IMR-90 (cell line): Measurements from ENCODE around the gene GPRC5C. TPM values are rescaled to one million over a fixed set of nuclear protein-coding genes. Genes with fewer than 3 reads are reported as not detected.

Source experiments
- ATAC-seq: fragments of 200-7000 bp; cut with Tn5 transposase; 2 replicates; pipeline ENCODE4 v1.9.1; 2020; ENCODE audit warnings: low read depth, mild to moderate bottlenecking, moderate library complexity
- BruUV-seq: library from RNA; stranded (reverse); fragments of 400-500 nt; replicated peaks from 2 replicates; lab custom pipeline; 2021; lab: Mats Ljungman, UMichigan
- CTCF ChIA-PET: fragments of 300-600 bp; formaldehyde crosslinking; extraction: SDS; loops from one replicate; lab custom pipeline; 2021; ENCODE audit warnings: antibody characterized with exemption; lab: Yijun Ruan, JAX
- POLR2A ChIA-PET: fragments of 300-600 bp; sonication (Branson Sonifier 250); formaldehyde crosslinking; loops from one replicate; lab custom pipeline; 2022; ENCODE audit warnings: antibody characterized with exemption; ENCODE audit not compliant: unreplicated experiment; lab: Charles Lee
- DNase-seq: peaks from one replicate; pipeline ENCODE4 v3.0.0; 2013
- H2AFZ ChIP-seq: replicated peaks from 2 replicates; pipeline ENCODE3; 2013; ENCODE audit warnings: low read length, mild to moderate bottlenecking; ENCODE audit not compliant: poor library complexity
- H2AK5ac ChIP-seq: 2 replicates; pipeline ENCODE4 v1.6.1; 2013; ENCODE audit warnings: low read depth, low read length, inconsistent platforms
- H2AK9ac ChIP-seq: replicated peaks from 2 replicates; pipeline ENCODE3; 2013; ENCODE audit warnings: mild to moderate bottlenecking, low read depth, low read length, moderate library complexity; ENCODE audit not compliant: poor library complexity
- H2BK120ac ChIP-seq: 2 replicates; pipeline ENCODE4 v1.6.1; 2013; ENCODE audit warnings: low read depth, low read length, inconsistent platforms
- H2BK15ac ChIP-seq: 3 replicates; pipeline ENCODE4 v1.6.1; 2013; ENCODE audit warnings: low read depth, low read length, inconsistent platforms
- H2BK20ac ChIP-seq: 2 replicates; pipeline ENCODE4 v1.6.1; 2013; ENCODE audit warnings: low read depth, mild to moderate bottlenecking, inconsistent platforms, low read length, moderate library complexity
- H2BK5ac ChIP-seq: 2 replicates; pipeline ENCODE4 v1.6.1; 2013; ENCODE audit warnings: mild to moderate bottlenecking, low read depth, low read length, inconsistent platforms; ENCODE audit not compliant: poor library complexity, severe bottlenecking
- H3K14ac ChIP-seq: replicated peaks from 2 replicates; pipeline ENCODE4 v1.6.1; 2013; ENCODE audit warnings: low read depth, low read length, inconsistent platforms
- H3K18ac ChIP-seq: 2 replicates; pipeline ENCODE4 v1.6.1; 2013; ENCODE audit warnings: low read depth, low read length, control low read depth
- H3K23ac ChIP-seq: 2 replicates; pipeline ENCODE4 v1.6.1; 2013; ENCODE audit warnings: low read depth, low read length, inconsistent platforms
- H3K27ac ChIP-seq: 2 replicates; pipeline ENCODE4 v1.5.1; 2013; ENCODE audit warnings: mild to moderate bottlenecking, control low read depth, low read length; ENCODE audit not compliant: insufficient read depth
- H3K27me3 ChIP-seq: 2 replicates; pipeline ENCODE4 v1.6.1; 2013; ENCODE audit warnings: low read length; ENCODE audit not compliant: control insufficient read depth, insufficient read depth
- H3K36me3 ChIP-seq: 2 replicates; pipeline ENCODE4 v1.6.1; 2013; ENCODE audit warnings: low read length, mixed read lengths; ENCODE audit not compliant: control insufficient read depth, insufficient read depth
- H3K4ac ChIP-seq: 2 replicates; pipeline ENCODE4 v1.6.1; 2013; ENCODE audit warnings: low read depth, low read length, inconsistent platforms
- H3K4me1 ChIP-seq: 2 replicates; pipeline ENCODE4 v1.6.1; 2013; ENCODE audit warnings: low read length, mixed read lengths; ENCODE audit not compliant: control insufficient read depth, insufficient read depth
- H3K4me2 ChIP-seq: 2 replicates; pipeline ENCODE4 v1.6.1; 2013; ENCODE audit warnings: low read depth, mild to moderate bottlenecking, control low read depth, low read length, moderate library complexity
- H3K4me3 ChIP-seq: 2 replicates; pipeline ENCODE4 v1.5.1; 2013; ENCODE audit warnings: low read depth, mild to moderate bottlenecking, control low read depth, low read length, moderate library complexity; ENCODE audit not compliant: insufficient read depth
- H3K56ac ChIP-seq: 2 replicates; pipeline ENCODE4 v1.6.1; 2013; ENCODE audit warnings: low read length, inconsistent platforms; ENCODE audit not compliant: insufficient read depth; ENCODE audit errors: extremely low read depth
- H3K79me1 ChIP-seq, 2 experiments: 2 replicates each; pipeline ENCODE4 v1.6.1; 2013; ENCODE audit warnings: low read length in 2 of 2, inconsistent platforms in 1 of 2, low read depth in 1 of 2
- H3K9ac ChIP-seq: 2 replicates; pipeline ENCODE4 v1.6.1; 2013; ENCODE audit warnings: low read depth, low read length, control low read depth
- H3K9me1 ChIP-seq: 2 replicates; pipeline ENCODE4 v1.6.1; 2013; ENCODE audit warnings: low read length, inconsistent platforms; ENCODE audit not compliant: insufficient read depth
- H3K9me3 ChIP-seq: 2 replicates; pipeline ENCODE4 v1.6.1; 2013; ENCODE audit warnings: low read length; ENCODE audit not compliant: control insufficient read depth, insufficient read depth
- H4K20me1 ChIP-seq: 2 replicates; pipeline ENCODE4 v1.6.1; 2013; ENCODE audit warnings: low read length, inconsistent platforms; ENCODE audit not compliant: insufficient read depth
- H4K5ac ChIP-seq: 2 replicates; pipeline ENCODE4 v1.6.1; 2013; ENCODE audit warnings: mild to moderate bottlenecking, low read depth, low read length, control low read depth
- H4K8ac ChIP-seq, 2 experiments: 2 replicates each; pipeline ENCODE4 v1.6.1; 2013; ENCODE audit warnings: low read depth in 2 of 2, low read length in 2 of 2, control low read depth in 1 of 2, inconsistent platforms in 1 of 2
- H4K91ac ChIP-seq: 2 replicates; pipeline ENCODE4 v1.6.1; 2013; ENCODE audit warnings: low read depth, low read length, inconsistent platforms; ENCODE audit not compliant: insufficient read depth
- BHLHE40 ChIP-seq: fragments of 150-350 bp; IDR thresholded peaks from 2 replicates; pipeline ENCODE4 v1.6.1; 2016; ENCODE audit warnings: mild to moderate bottlenecking, low read depth, low read length
- CEBPB ChIP-seq: IDR thresholded peaks from 2 replicates; pipeline ENCODE4 v1.6.1; 2012; ENCODE audit warnings: low read depth, low read length, improper control_type of control experiment
- CHD1 ChIP-seq: IDR thresholded peaks from 2 replicates; pipeline ENCODE4 v1.6.1; 2012; ENCODE audit warnings: low read depth, low read length, improper control_type of control experiment
- CTCF ChIP-seq: conservative IDR thresholded peaks from 2 replicates; pipeline ENCODE4 v1.5.1; 2012; ENCODE audit warnings: mild to moderate bottlenecking, low read depth, low read length, improper control_type of control experiment
- ELK1 ChIP-seq: fragments of 150-350 bp; IDR thresholded peaks from 2 replicates; pipeline ENCODE4 v1.6.1; 2016; ENCODE audit warnings: low read depth, mild to moderate bottlenecking, low read length, moderate library complexity, borderline replicate concordance
- FOS ChIP-seq: fragments of 150-350 bp; IDR thresholded peaks from 2 replicates; pipeline ENCODE4 v1.6.1; 2016; ENCODE audit warnings: low read depth, low read length
- MAFK ChIP-seq: IDR thresholded peaks from 2 replicates; pipeline ENCODE4 v1.6.1; 2012; ENCODE audit warnings: low read depth, low read length, improper control_type of control experiment
- MAZ ChIP-seq: IDR thresholded peaks from 2 replicates; pipeline ENCODE4 v1.6.1; 2012; ENCODE audit warnings: low read depth, mild to moderate bottlenecking, low read length, improper control_type of control experiment, moderate library complexity, borderline replicate concordance
- MXI1 ChIP-seq: IDR thresholded peaks from 2 replicates; pipeline ENCODE4 v1.6.1; 2012; ENCODE audit warnings: low read depth, mild to moderate bottlenecking, low read length, moderate library complexity, borderline replicate concordance
- NFE2L2 ChIP-seq: fragments of 150-350 bp; IDR thresholded peaks from 2 replicates; pipeline ENCODE4 v1.6.1; 2016; ENCODE audit warnings: low read depth, mild to moderate bottlenecking, low read length
- POLR2A ChIP-seq: IDR thresholded peaks from 2 replicates; pipeline ENCODE4 v1.6.1; 2012; ENCODE audit warnings: mild to moderate bottlenecking, low read depth, low read length
- RAD21 ChIP-seq: IDR thresholded peaks from 2 replicates; pipeline ENCODE4 v1.6.1; 2012; ENCODE audit warnings: low read length, improper control_type of control experiment
- RCOR1 ChIP-seq: IDR thresholded peaks from 2 replicates; pipeline ENCODE4 v1.6.1; 2012; ENCODE audit warnings: mild to moderate bottlenecking, low read length, improper control_type of control experiment; ENCODE audit not compliant: insufficient replicate concordance
- RFX5 ChIP-seq: IDR thresholded peaks from 2 replicates; pipeline ENCODE4 v1.8.0; 2012; ENCODE audit warnings: low read depth, mild to moderate bottlenecking, low read length, moderate library complexity
- SMC3 ChIP-seq: fragments of 150-350 bp; IDR thresholded peaks from 2 replicates; pipeline ENCODE4 v1.6.1; 2016; ENCODE audit warnings: low read depth, mild to moderate bottlenecking, antibody characterized with exemption, low read length, moderate library complexity
- USF2 ChIP-seq: fragments of 150-350 bp; IDR thresholded peaks from 2 replicates; pipeline ENCODE4 v1.6.1; 2017; ENCODE audit warnings: mild to moderate bottlenecking, antibody characterized with exemption, low read length, low read depth
- WGBS, 2 experiments: methylation state at CpG; one replicate each; pipeline versions ENCODE4 v1.1.5 to v1.1.7; 2013; ENCODE audit warnings: missing lambda C conversion rate in 2 of 2; ENCODE audit not compliant: insufficient read length in 1 of 2; ENCODE audit errors: extremely low coverage in 2 of 2; 5-methylcytosine and 5-hydroxymethylcytosine counted together
- dilution Hi-C: fragments of 300-500 bp; cut with HindIII; formaldehyde crosslinking; loops from one replicate; pipeline ENCODE4 v1.14.3; 2018; ENCODE audit warnings: low sequenced_read_pairs; ENCODE audit not compliant: unreplicated experiment
- in situ Hi-C: fragments of 300-500 bp; cut with MboI; formaldehyde crosslinking; loops from 3 replicates; pipeline ENCODE4 v1.14.3; 2019; ENCODE audit warnings: low sequenced_read_pairs, inconsistent platforms, mixed read lengths
- intact Hi-C: fragments of 100-400 bp; cut with micrococcal nuclease; formaldehyde crosslinking; loops from 2 replicates; pipeline ENCODE4 v1.10.0; 2022
- polyA plus RNA-seq, 3 experiments: library from polyadenylated mRNA; depleted of rRNA; stranded (reverse); fragments of >200 nt; gene quantifications; 2 replicates each; pipeline ENCODE4 v1.2.3, GENCODE V29; 2012; ENCODE audit warnings: low replicate concordance in 1 of 3
- total RNA-seq: library from RNA; depleted of rRNA; stranded (reverse); fragments of >200 nt; gene quantifications from 2 replicates; pipeline ENCODE4 v1.2.3, GENCODE V29; 2012

Gene GPRC5C
- total and polyA plus RNA-seq, 2 of the 4 experiments (the other 2 are of a cell fraction), result not detected

GRCh38 chr17:74447628-74448159 lies 15.8 kb downstream of the GPRC5C start:
- Histone ChIP-seq H3K23ac (no peak overlapping the region), H2AK9ac (no peak overlapping the region), H2AK5ac (no peak overlapping the region), H3K9me3 (peaks cover 5% of the 10 kb centered on the region; the same call in 1 of the 2 replicates), H3K4me1 (no peaks in the 10 kb centered on the region), H3K56ac (no peak overlapping the region), H2BK5ac (no peak overlapping the region), H3K36me3 (no peaks in the 10 kb centered on the region), H3K4me2 (no peak overlapping the region), H3K27me3 (no peaks in the 10 kb centered on the region), H2BK20ac (no peak overlapping the region), H4K20me1 (no peaks in the 10 kb centered on the region), H4K8ac (no peak overlapping the region), H3K18ac (no peak overlapping the region), H2BK15ac (no peak overlapping the region), H4K5ac (no peak overlapping the region), H2BK120ac (no peak overlapping the region), H3K9ac (no peak overlapping the region), H4K91ac (no peak overlapping the region), H3K4ac (no peak overlapping the region), H3K27ac (no peak overlapping the region), H3K79me1 (no peaks in the 10 kb centered on the region), H3K9me1 (no peaks in the 10 kb centered on the region), H2AFZ (no peak overlapping the region), H3K4me3 (no peak overlapping the region), H3K14ac (no peak overlapping the region)
- no peak for TF ChIP-seq MXI1
- TF ChIP-seq NFE2L2, result no peak
- TF ChIP-seq MAFK, result no peak
- no peak for TF ChIP-seq POLR2A
- no peak for TF ChIP-seq RAD21
- no peak for TF ChIP-seq CTCF
- no peak for TF ChIP-seq FOS
- no peak for TF ChIP-seq CHD1
- TF ChIP-seq RFX5, result no peak
- no peak for TF ChIP-seq RCOR1
- no peak for TF ChIP-seq SMC3
- no peak for TF ChIP-seq MAZ
- no peak for TF ChIP-seq BHLHE40
- TF ChIP-seq USF2, result no peak
- TF ChIP-seq CEBPB, result no peak
- no peak for TF ChIP-seq ELK1
- ATAC-seq (no peak), DNase-seq (no peak)
- dilution Hi-C loops (no loop called here), in situ Hi-C loops (no loop called here), intact Hi-C loops (no loop called here)
- ChIA-PET POLR2A (no interaction called here), CTCF (interaction anchor here (1.2 kb wide), 1 partner anchor 9 kb away, joined by 3 read pairs; no protein-coding TSS in a partner anchor)
- BruUV-seq, result no TSS peak
- 78% methylated on average over 3 of the region's 11 CpGs; no CpG with 5 or more reads in 1 of the 2 experiments for WGBS, 2 experiments
